K562 (cell line): Measurements from ENCODE around the gene TTC21A. TPM values are rescaled to one million over a fixed set of nuclear protein-coding genes. Genes with fewer than 3 reads are reported as not detected.

Experiments
- ATAC-seq: fragments of 200-7000 bp; cut with Tn5 transposase; 3 replicates; pipeline ENCODE4 v1.9.1; 2020; ENCODE audit warnings: moderate library complexity
- BruUV-seq: library from RNA; stranded (reverse); fragments of 400-500 nt; replicated peaks from 2 replicates; lab custom pipeline; 2021; lab: Mats Ljungman, UMichigan
- CTCF ChIA-PET: fragments of 300-600 bp; formaldehyde crosslinking; extraction: SDS; loops from one replicate; lab custom pipeline; 2021; ENCODE audit warnings: low intra/inter-chr PET ratio; lab: Yijun Ruan, JAX
- POLR2A ChIA-PET: fragments of 300-600, 350-650 bp; sonication (Branson Sonifier 250); formaldehyde crosslinking; extraction: SDS; loops from one replicate; lab custom pipeline; 2021; ENCODE audit warnings: antibody characterized with exemption, inconsistent platforms; lab: Yijun Ruan, JAX
- DNase-seq, 4 experiments: peaks; one replicate each; pipeline versions ENCODE4 v3.0.0 to v3.0.0-alpha.2; 2011 to 2018; ENCODE audit warnings: low spot score in 3 of 4, mixed read lengths in 3 of 4; ENCODE audit errors: extremely low read depth in 1 of 4
- FAIRE-seq: peaks from 2 replicates; lab custom pipeline; 2011; peaks lifted over from hg19 to GRCh38; lab: Jason Lieb, UNC
- H2AFZ ChIP-seq: 2 replicates; pipeline ENCODE4 v1.6.0; 2011; ENCODE audit warnings: low read depth, low read length, control low read depth, inconsistent platforms
- H3K27ac ChIP-seq: fragments of 200-600 bp; 3 replicates; pipeline ENCODE4 v1.8.0; 2011; ENCODE audit warnings: low read depth, mild to moderate bottlenecking, control low read depth, inconsistent platforms, low read length, moderate library complexity, mixed read lengths; ENCODE audit errors: extremely low read depth
- H3K27me3 ChIP-seq, 2 experiments: fragments of 300-600 bp in 1 of 2; 2 replicates in 1 of 2; 3 replicates in 1 of 2; pipeline versions ENCODE4 v1.6.0 to v1.8.0; 2011; ENCODE audit warnings: inconsistent platforms in 2 of 2, low read length in 2 of 2, mild to moderate bottlenecking in 1 of 2, mixed read lengths in 1 of 2, moderate library complexity in 1 of 2; ENCODE audit not compliant: control insufficient read depth in 2 of 2, insufficient read depth in 2 of 2
- H3K36me3 ChIP-seq: fragments of 300-600 bp; 3 replicates; pipeline ENCODE4 v1.8.0; 2011; ENCODE audit warnings: mild to moderate bottlenecking, low read length, inconsistent platforms; ENCODE audit not compliant: control insufficient read depth, insufficient read depth
- H3K4me1 ChIP-seq, 2 experiments: fragments of 200-600 bp in 1 of 2; replicated peaks in 1 of 2; 2 replicates in 1 of 2; 3 replicates in 1 of 2; pipeline versions ENCODE4 v1.5.1 to v1.8.0; 2011; ENCODE audit warnings: inconsistent platforms in 2 of 2, low read length in 2 of 2, mild to moderate bottlenecking in 1 of 2, mixed read lengths in 1 of 2, moderate library complexity in 1 of 2; ENCODE audit not compliant: control insufficient read depth in 2 of 2, insufficient read depth in 2 of 2
- H3K4me2 ChIP-seq: 2 replicates; pipeline ENCODE4 v1.6.1; 2011; ENCODE audit warnings: low read length, control low read depth, inconsistent platforms, mixed read lengths; ENCODE audit not compliant: insufficient read depth
- H3K4me3 ChIP-seq: fragments of 200-600 bp; sonication (generic), shearing (Covaris generic); 2 replicates; pipeline ENCODE4 v1.5.1; 2016; ENCODE audit warnings: control low read depth, inconsistent platforms
- H3K79me2 ChIP-seq: fragments of 200-600 bp; 3 replicates; pipeline ENCODE4 v1.8.0; 2011; ENCODE audit warnings: low read length, inconsistent platforms; ENCODE audit not compliant: control insufficient read depth, insufficient read depth
- H3K9ac ChIP-seq, 2 experiments: 2 replicates each; pipeline versions ENCODE4 v1.6.0 to v1.6.1; 2011; ENCODE audit warnings: low read depth in 2 of 2, low read length in 2 of 2, control low read depth in 1 of 2, inconsistent platforms in 1 of 2, mild to moderate bottlenecking in 1 of 2, mixed read lengths in 1 of 2; ENCODE audit not compliant: insufficient read depth in 1 of 2
- H3K9me1 ChIP-seq: one replicate; pipeline ENCODE4 v1.6.0; 2011; ENCODE audit warnings: inconsistent platforms, mild to moderate bottlenecking, low read length, moderate library complexity; ENCODE audit not compliant: control insufficient read depth, insufficient read depth
- H3K9me3 ChIP-seq: replicated peaks from 2 replicates; pipeline ENCODE4 v1.5.1; 2011; ENCODE audit warnings: low read depth, low read length, inconsistent platforms; ENCODE audit not compliant: control insufficient read depth, insufficient read depth
- H4K20me1 ChIP-seq: replicated peaks from 2 replicates; pipeline ENCODE4 v1.6.1; 2011; ENCODE audit warnings: low read length, inconsistent platforms, mixed read lengths; ENCODE audit not compliant: control insufficient read depth, insufficient read depth
- KLF1 ChIP-seq: fragments of 450-650 bp; IDR thresholded peaks from 2 replicates; pipeline ENCODE4 v1.6.1; 2016; ENCODE audit warnings: missing genetic modification characterization, missing compliant biosample characterization
- KLF10 ChIP-seq: fragments of 250-450 bp; sonication (Bioruptor Pico); IDR thresholded peaks from 2 replicates; pipeline ENCODE4 v1.6.1; 2021; ENCODE audit warnings: matching md5 sums
- MEF2A ChIP-seq: IDR thresholded peaks from 2 replicates; pipeline ENCODE4 v1.6.1; 2011; ENCODE audit warnings: low read depth, mild to moderate bottlenecking, low read length, moderate library complexity; ENCODE audit not compliant: control insufficient read depth
- NFIC ChIP-seq: fragments of 450-650 bp; IDR thresholded peaks from 2 replicates; pipeline ENCODE4 v1.6.1; 2017; ENCODE audit warnings: mild to moderate bottlenecking, inconsistent platforms
- POLR2A ChIP-seq: fragments of 450-650 bp; conservative IDR thresholded peaks from 2 replicates; pipeline ENCODE4 v1.6.1; 2016
- POLR2G ChIP-seq: fragments of 200-400 bp; formaldehyde crosslinking; IDR thresholded peaks from 2 replicates; pipeline ENCODE4 v1.6.1; 2017; ENCODE audit warnings: low read depth, mild to moderate bottlenecking, antibody characterized with exemption, low read length, moderate library complexity
- PPARD ChIP-seq: fragments of 250-450 bp; sonication (Bioruptor Pico); IDR thresholded peaks from 2 replicates; pipeline ENCODE4 v1.8.0; 2022; ENCODE audit warnings: inconsistent platforms, mild to moderate bottlenecking, moderate library complexity
- PTBP1 ChIP-seq: fragments of 200-400 bp; formaldehyde crosslinking; IDR thresholded peaks from 2 replicates; pipeline ENCODE4 v1.6.1; 2017; ENCODE audit warnings: low read depth, low read length
- RBM22 ChIP-seq: fragments of 200-400 bp; formaldehyde crosslinking; IDR thresholded peaks from 2 replicates; pipeline ENCODE4 v1.6.1; 2018; ENCODE audit warnings: low read length, low read depth; ENCODE audit not compliant: poor library complexity, severe bottlenecking
- SRSF7 ChIP-seq: fragments of 200-400 bp; formaldehyde crosslinking; optimal IDR thresholded peaks from 2 replicates; pipeline ENCODE3; 2017; ENCODE audit warnings: mild to moderate bottlenecking, low read depth, low read length
- TARDBP ChIP-seq: fragments of 450-650 bp; IDR thresholded peaks from 2 replicates; pipeline ENCODE4 v1.6.1; 2016
- ZNF124 ChIP-seq: sonication (generic); formaldehyde crosslinking; IDR thresholded peaks from 2 replicates; pipeline ENCODE4 v1.8.1; 2022; ENCODE audit warnings: missing genetic modification reagents
- WGBS: fragments of 100-300 bp; shearing (Covaris generic); methylation state at CpG from one replicate; pipeline ENCODE4 v1.1.6; 2016; ENCODE audit warnings: low coverage, mixed read lengths; ENCODE audit not compliant: insufficient coverage; ENCODE audit errors: missing lambda C conversion rate; 5-methylcytosine and 5-hydroxymethylcytosine counted together
- in situ Hi-C: fragments of 300-500 bp; cut with MboI; formaldehyde crosslinking; loops from 4 replicates; pipeline ENCODE4 v1.15.0; 2018; ENCODE audit warnings: inconsistent platforms, mixed read lengths
- intact Hi-C: fragments of 100-400 bp; cut with micrococcal nuclease; formaldehyde crosslinking; loops from 2 replicates; pipeline ENCODE4 v1.14.2; 2022
- polyA plus RNA-seq, 8 experiments: library from polyadenylated mRNA; depleted of rRNA in 4 of 8; stranded (reverse) in 5 of 8; unstranded in 3 of 8; fragments of >200 nt; fragmentation: Nextera tagmentation in 2 of 8; fragmentation: Illumina TruSeq in 1 of 8; extraction: Ambion mirVana in 2 of 8; extraction: Trizol in 1 of 8; gene quantifications; 2 replicates each; pipeline versions ENCODE4 v1.2.1 to v1.2.3, GENCODE V29; 2011 to 2014; ENCODE audit warnings: inconsistent platforms in 1 of 8, missing spikeins in 1 of 8
- total RNA-seq, 7 experiments: library from RNA; depleted of rRNA in 6 of 7; stranded (reverse); fragments of >200 nt in 6 of 7; fragmentation: Illumina TruSeq in 2 of 7; extraction: Trizol in 2 of 7; gene quantifications; 2 replicates each; pipeline versions ENCODE4 v1.2.1 to v1.2.3, GENCODE V29; 2011 to 2021; ENCODE audit warnings: low replicate concordance in 1 of 7
- TF ChIP-seq, protein P1 (sequence below): fragments of 450-650 bp; formaldehyde crosslinking; IDR thresholded peaks from 2 replicates; pipeline ENCODE4 v1.4.0; 2020; ENCODE audit warnings: mild to moderate bottlenecking
- TF ChIP-seq, protein P2 (sequence below): sonication (generic); formaldehyde crosslinking; IDR thresholded peaks from 2 replicates; pipeline ENCODE4 v1.9.0; 2022; ENCODE audit warnings: mild to moderate bottlenecking, missing genetic modification reagents
- TF ChIP-seq, protein P3 (sequence below): fragments of 450-650 bp; IDR thresholded peaks from 2 replicates; pipeline ENCODE4 v1.6.1; 2016
- TF ChIP-seq, protein P4 (sequence below): fragments of 450-650 bp; formaldehyde crosslinking; IDR thresholded peaks from 2 replicates; pipeline ENCODE4 v1.4.0; 2020; ENCODE audit warnings: mild to moderate bottlenecking, mixed read lengths
- TF ChIP-seq, protein P5 (sequence below): sonication (generic); formaldehyde crosslinking; IDR thresholded peaks from 2 replicates; pipeline ENCODE4 v1.5.0; 2020; ENCODE audit warnings: missing genetic modification reagents

TTC21A gene
- total and polyA plus RNA-seq, 9 of the 15 experiments (the other 6 are each of a cell fraction or from before 2014, with no cell fraction given), result 0.22 to 1.4 (median 0.70) TPM

DNA sequence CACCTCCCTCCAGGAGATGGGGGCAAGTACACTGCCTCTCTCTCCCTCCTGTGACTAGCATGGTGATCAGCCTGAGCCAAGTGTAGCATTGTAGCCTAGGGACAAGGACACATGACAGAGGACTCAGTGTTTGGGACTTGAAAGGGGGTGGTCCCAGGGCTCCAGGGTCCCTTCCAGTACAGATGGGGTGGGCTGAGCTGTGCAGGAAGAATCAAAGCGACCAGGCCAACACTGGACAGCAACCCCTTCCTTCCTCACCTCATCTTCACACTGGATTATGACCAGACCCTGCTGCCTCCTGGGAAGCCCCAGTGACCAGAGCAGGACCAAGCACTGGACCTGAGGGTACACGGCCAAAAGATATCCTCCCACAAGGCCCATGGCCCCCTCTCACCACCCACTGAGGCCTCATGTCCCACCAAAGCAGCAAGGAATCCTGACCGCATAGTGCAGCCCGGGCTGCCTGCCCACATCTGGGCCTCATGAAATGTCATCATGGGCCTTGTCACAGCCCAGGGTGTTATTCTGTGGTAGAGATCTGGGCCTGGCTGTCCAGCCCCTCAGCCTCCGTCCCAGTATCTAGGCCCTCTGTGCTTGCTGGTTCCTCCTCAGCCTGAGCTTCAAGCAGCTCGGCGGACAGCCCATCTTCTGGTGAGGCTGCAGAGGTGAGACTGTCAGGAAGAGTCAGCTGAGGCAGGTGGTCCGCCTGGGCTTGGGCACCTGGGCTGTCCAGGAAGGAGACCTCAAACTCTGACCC lies 9.6 kb upstream of the TTC21A start:
- Histone ChIP-seq H3K9me3 (no peaks in the 10 kb centered on the region), H4K20me1 (peaks cover 14% of the 10 kb centered on the region), H3K27ac (no peak overlapping the region), H3K9ac (peak overlapping the region in 1 of 2 experiments; percentile 1; a peak in 1 of 4 replicates), H3K36me3 (peaks cover 98% of the 10 kb centered on the region), H3K4me2 (no peak overlapping the region), H3K4me1 (peaks cover 0 to 6% of the 10 kb centered on the region in 2 experiments; a peak in 1 of 5 replicates), H3K27me3 (no peaks in the 10 kb centered on the region), H3K4me3 (no peak overlapping the region), H2AFZ (no peak overlapping the region), H3K9me1 (peaks cover 4% of the 10 kb centered on the region), H3K79me2 (peaks cover 9% of the 10 kb centered on the region; the same call in 1 of the 3 replicates)
- ChIA-PET CTCF (interaction anchor here (0.7 kb wide), 1 partner anchor 9 kb away, joined by 3 read pairs; no protein-coding TSS in a partner anchor), POLR2A (interaction anchor here (0.7 to 1.6 kb wide), 3 partner anchors 9 to 19 kb away, joined by 3 to 5 read pairs (median 3); no protein-coding TSS in a partner anchor)
- in situ Hi-C loops, result no loop called here
- TF ChIP-seq PPARD (CRISPR knock-in tag) (no peak), TARDBP (no peak), ZNF124 (CRISPR knock-in tag) (no peak), KLF1 (tag) (no peak), POLR2G (peak; percentile 48; the same call in 1 of the 2 replicates), POLR2A (peak; percentile 37; the same call in 1 of the 2 replicates), SRSF7 (no peak), RBM22 (peak; percentile 59), NFIC (no peak), MEF2A (no peak), PTBP1 (no peak), KLF10 (CRISPR knock-in tag) (no peak)
- TF ChIP-seq, protein P1, sequence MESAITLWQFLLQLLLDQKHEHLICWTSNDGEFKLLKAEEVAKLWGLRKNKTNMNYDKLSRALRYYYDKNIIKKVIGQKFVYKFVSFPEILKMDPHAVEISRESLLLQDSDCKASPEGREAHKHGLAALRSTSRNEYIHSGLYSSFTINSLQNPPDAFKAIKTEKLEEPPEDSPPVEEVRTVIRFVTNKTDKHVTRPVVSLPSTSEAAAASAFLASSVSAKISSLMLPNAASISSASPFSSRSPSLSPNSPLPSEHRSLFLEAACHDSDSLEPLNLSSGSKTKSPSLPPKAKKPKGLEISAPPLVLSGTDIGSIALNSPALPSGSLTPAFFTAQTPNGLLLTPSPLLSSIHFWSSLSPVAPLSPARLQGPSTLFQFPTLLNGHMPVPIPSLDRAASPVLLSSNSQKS (CRISPR knock-in tag), result no peak
- TF ChIP-seq, protein P2, sequence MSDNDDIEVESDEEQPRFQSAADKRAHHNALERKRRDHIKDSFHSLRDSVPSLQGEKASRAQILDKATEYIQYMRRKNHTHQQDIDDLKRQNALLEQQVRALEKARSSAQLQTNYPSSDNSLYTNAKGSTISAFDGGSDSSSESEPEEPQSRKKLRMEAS (CRISPR knock-in tag), result no peak
- TF ChIP-seq, protein P3, sequence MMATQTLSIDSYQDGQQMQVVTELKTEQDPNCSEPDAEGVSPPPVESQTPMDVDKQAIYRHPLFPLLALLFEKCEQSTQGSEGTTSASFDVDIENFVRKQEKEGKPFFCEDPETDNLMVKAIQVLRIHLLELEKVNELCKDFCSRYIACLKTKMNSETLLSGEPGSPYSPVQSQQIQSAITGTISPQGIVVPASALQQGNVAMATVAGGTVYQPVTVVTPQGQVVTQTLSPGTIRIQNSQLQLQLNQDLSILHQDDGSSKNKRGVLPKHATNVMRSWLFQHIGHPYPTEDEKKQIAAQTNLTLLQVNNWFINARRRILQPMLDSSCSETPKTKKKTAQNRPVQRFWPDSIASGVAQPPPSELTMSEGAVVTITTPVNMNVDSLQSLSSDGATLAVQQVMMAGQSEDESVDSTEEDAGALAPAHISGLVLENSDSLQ, result no peak
- TF ChIP-seq, protein P4, sequence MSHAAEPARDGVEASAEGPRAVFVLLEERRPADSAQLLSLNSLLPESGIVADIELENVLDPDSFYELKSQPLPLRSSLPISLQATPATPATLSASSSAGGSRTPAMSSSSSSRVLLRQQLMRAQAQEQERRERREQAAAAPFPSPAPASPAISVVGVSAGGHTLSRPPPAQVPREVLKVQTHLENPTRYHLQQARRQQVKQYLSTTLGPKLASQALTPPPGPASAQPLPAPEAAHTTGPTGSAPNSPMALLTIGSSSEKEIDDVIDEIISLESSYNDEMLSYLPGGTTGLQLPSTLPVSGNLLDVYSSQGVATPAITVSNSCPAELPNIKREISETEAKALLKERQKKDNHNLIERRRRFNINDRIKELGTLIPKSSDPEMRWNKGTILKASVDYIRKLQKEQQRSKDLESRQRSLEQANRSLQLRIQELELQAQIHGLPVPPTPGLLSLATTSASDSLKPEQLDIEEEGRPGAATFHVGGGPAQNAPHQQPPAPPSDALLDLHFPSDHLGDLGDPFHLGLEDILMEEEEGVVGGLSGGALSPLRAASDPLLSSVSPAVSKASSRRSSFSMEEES (CRISPR knock-in tag), result no peak
- TF ChIP-seq, protein P5, sequence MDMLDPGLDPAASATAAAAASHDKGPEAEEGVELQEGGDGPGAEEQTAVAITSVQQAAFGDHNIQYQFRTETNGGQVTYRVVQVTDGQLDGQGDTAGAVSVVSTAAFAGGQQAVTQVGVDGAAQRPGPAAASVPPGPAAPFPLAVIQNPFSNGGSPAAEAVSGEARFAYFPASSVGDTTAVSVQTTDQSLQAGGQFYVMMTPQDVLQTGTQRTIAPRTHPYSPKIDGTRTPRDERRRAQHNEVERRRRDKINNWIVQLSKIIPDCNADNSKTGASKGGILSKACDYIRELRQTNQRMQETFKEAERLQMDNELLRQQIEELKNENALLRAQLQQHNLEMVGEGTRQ (CRISPR knock-in tag), result no peak
- no peak for FAIRE-seq
- 89% methylated on average over 8 of the region's 8 CpGs for WGBS
- DNase-seq, result no peak
- intact Hi-C loops, result no loop called here
- no TSS peak for BruUV-seq
- ATAC-seq, result no peak
